Cardiac muscle cell (in vitro differentiated cells and primary cell): ENCODE data around the gene ARHGAP44. TPM values are rescaled to one million over a fixed set of nuclear protein-coding genes. Genes with fewer than 3 reads are reported as not detected.

ENCODE experiments used
- DNase-seq, 2 donors: peaks; one replicate each; pipeline versions ENCODE4 v3.0.0 to v3.0.0-alpha.2; 2010 to 2017; ENCODE audit warnings: low read depth in 1 of 2, low spot score in 1 of 2
- H3K27ac ChIP-seq: fragments of 200-600 bp; sonication (generic); 2 replicates; pipeline ENCODE4 v1.5.1; 2016
- H3K27me3 ChIP-seq: fragments of 200-600 bp; sonication (generic); 2 replicates; pipeline ENCODE4 v1.6.0; 2016; ENCODE audit warnings: control low read depth
- H3K36me3 ChIP-seq: fragments of 200-600 bp; sonication (generic); 2 replicates; pipeline ENCODE4 v1.5.1; 2016; ENCODE audit warnings: control low read depth
- H3K4me1 ChIP-seq: fragments of 200-600 bp; sonication (generic); 2 replicates; pipeline ENCODE4 v1.8.1; 2017; ENCODE audit warnings: low read depth, mild to moderate bottlenecking, mixed run types
- H3K4me3 ChIP-seq: fragments of 200-600 bp; sonication (generic); 2 replicates; pipeline ENCODE4 v1.5.1; 2016; ENCODE audit warnings: mild to moderate bottlenecking
- H3K9me3 ChIP-seq: fragments of 200-600 bp; sonication (generic); 2 replicates; pipeline ENCODE4 v1.5.1; 2017; ENCODE audit warnings: low read depth, mild to moderate bottlenecking, control low read depth
- polyA plus RNA-seq: library from polyadenylated mRNA; unstranded; fragments of >200 nt; fragmentation: Nextera tagmentation; extraction: Ambion mirVana; gene quantifications from 2 replicates; pipeline ENCODE4 v1.2.1, GENCODE V29; 2016
- total RNA-seq: library from RNA; depleted of rRNA; stranded (reverse); fragments of >200 nt; gene quantifications from 2 replicates; pipeline ENCODE4 v1.2.3, GENCODE V29; 2016
- TF ChIP-seq, protein P1 (sequence below): IDR thresholded peaks from 2 replicates; pipeline ENCODE4 v1.5.1; 2012; ENCODE audit warnings: low read depth, mild to moderate bottlenecking, low read length

ARHGAP44 gene
- total and polyA plus RNA-seq, 2 experiments from 2014 or later: 10.2 to 13.5 TPM

DNA sequence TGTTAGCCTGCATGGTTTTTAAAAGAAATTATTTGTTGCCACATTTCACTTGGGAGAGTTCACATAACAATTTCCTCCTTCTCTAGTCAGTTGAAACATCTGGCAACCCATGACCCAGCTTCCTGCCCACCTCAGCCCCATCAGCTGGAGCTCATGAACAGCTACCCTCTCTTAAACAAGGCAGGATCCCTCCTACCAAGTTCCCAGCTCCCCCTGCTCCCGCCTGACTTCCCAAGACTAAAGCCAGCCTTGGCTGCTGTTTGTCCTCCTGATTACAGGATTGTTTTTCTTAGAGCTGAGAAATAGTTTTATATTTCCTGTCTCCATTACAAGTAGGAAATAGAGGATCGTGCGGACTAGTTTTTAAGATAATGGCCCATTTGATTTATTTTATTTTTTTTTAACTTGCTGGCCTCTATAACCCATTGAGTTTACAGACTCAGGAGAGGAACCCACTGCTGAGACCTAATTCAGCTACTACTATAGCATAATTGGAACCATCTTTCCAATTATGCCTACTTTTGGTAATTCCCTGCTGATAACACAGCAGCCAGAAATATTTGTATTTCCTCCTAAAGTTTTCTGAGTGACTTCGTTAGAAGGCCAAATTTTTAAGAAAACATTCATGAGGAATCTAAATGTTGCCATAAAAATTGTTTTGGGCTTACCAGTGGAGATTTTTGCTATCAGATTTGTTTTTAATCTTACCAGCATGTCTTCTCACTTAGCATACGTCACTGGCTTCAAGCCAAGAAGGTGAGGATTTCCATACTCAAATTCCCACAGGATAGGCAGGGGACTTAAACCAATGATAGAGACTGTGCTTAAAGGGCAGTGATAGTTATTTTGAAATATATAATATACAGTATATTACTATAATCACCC, 138.5 kb downstream of the ARHGAP44 start:
- H3K4me1 ChIP-seq: no peaks in the 10 kb centered on the region
- no peak overlapping the region for H3K27ac ChIP-seq
- peak in 1 of 2 donors; percentile 61 for DNase-seq
- no peaks in the 10 kb centered on the region for H3K27me3 ChIP-seq
- TF ChIP-seq, protein P1, sequence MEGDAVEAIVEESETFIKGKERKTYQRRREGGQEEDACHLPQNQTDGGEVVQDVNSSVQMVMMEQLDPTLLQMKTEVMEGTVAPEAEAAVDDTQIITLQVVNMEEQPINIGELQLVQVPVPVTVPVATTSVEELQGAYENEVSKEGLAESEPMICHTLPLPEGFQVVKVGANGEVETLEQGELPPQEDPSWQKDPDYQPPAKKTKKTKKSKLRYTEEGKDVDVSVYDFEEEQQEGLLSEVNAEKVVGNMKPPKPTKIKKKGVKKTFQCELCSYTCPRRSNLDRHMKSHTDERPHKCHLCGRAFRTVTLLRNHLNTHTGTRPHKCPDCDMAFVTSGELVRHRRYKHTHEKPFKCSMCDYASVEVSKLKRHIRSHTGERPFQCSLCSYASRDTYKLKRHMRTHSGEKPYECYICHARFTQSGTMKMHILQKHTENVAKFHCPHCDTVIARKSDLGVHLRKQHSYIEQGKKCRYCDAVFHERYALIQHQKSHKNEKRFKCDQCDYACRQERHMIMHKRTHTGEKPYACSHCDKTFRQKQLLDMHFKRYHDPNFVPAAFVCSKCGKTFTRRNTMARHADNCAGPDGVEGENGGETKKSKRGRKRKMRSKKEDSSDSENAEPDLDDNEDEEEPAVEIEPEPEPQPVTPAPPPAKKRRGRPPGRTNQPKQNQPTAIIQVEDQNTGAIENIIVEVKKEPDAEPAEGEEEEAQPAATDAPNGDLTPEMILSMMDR: no peak
- peaks cover 3% of the 10 kb centered on the region for H3K36me3 ChIP-seq
- no peak overlapping the region for H3K4me3 ChIP-seq
- H3K9me3 ChIP-seq: no peaks in the 10 kb centered on the region

DNA sequence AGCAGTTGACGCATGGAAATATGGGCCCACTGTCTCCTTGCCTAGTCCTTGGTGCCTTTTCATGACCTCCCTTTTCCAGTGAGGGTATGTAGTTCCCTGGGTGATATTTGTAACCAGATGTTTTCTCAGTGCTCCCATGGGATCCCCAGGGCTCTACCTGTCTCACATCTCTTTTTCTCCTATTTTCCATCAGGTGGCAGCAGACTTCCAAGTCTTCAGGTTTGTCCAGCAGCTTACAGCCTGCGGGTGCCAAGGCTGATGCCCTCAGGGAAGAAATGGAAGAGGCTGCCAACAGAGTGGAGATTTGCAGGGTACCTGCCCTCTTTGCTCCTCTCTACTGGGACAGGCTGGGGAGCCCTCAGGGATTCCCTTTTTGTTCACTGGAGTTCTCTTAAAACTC, 139.4 kb downstream of the ARHGAP44 start:
- DNase-seq: no peak
- Histone ChIP-seq H3K9me3 (no peaks in the 10 kb centered on the region), H3K27ac (no peak overlapping the region), H3K27me3 (no peaks in the 10 kb centered on the region), H3K4me3 (no peak overlapping the region), H3K4me1 (no peaks in the 10 kb centered on the region), H3K36me3 (peaks cover 3% of the 10 kb centered on the region)
- TF ChIP-seq, protein P1: peak; percentile 9

DNA sequence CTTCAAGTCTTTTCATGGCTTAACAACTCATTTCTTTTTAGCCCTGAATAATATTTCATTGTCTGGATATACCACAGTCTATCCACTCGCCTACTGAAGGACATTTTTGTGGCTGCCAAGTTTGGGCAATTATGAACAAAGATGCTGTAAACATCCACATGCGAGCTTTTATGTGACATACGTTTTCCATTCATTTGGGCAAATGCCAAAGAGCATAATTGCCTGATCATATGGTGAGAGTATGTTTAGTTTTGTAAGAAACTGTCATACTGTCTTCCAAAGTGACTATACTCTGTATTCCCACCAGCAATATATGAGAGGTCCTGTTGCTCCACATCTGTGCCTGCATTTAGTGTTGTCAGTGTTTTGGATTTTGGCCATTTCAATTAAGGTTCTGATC, 147.2 kb downstream of the ARHGAP44 start:
- TF ChIP-seq, protein P1: no peak
- Histone ChIP-seq H3K4me3 (no peak overlapping the region), H3K9me3 (no peaks in the 10 kb centered on the region), H3K27me3 (no peaks in the 10 kb centered on the region), H3K36me3 (no peaks in the 10 kb centered on the region), H3K4me1 (no peaks in the 10 kb centered on the region), H3K27ac (no peak overlapping the region)
- no peak for DNase-seq

DNA sequence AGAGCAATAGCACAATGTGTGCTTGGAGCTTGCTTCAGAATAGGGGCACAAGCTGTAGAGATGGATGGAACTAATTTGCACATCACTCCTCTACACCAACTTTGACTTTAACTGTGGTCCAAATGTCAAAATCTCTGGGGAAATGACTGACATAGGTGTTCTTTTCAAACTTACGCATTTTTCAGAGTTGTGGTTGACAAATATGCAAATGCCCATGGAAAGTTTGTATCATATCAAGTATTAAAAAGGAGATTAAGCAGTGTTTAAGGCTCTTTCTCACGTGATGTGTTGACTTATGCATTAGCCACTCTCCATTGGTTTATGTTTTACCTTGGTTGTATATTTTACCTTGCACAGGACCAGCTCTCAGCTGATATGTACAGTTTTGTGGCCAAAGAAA, 151.4 kb downstream of the ARHGAP44 start:
- Histone ChIP-seq H3K4me1 (no peaks in the 10 kb centered on the region), H3K27ac (no peak overlapping the region), H3K4me3 (no peak overlapping the region), H3K27me3 (no peaks in the 10 kb centered on the region), H3K9me3 (no peaks in the 10 kb centered on the region), H3K36me3 (no peaks in the 10 kb centered on the region)
- TF ChIP-seq, protein P1: no peak
- no peak for DNase-seq

DNA sequence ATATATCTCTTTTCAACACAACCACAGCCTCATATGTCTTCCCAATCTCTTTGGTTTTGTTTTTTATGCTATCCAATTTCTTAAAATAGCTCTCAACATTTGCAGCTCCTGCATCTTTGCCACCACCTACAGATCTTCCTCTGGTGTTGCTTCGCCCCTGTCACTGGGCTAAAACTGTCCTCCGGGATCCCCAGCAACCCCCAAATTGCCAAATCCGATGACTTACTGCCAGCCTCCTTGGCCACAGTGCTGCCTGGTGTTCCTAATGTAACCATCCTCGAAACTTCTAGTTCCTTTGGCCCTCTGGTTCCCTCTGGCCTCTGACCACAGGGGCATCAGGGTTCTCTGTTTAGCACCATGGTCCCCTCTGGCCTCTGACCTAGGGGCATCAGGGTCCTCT, 157.7 kb downstream of the ARHGAP44 start:
- H3K27me3 ChIP-seq: no peaks in the 10 kb centered on the region
- DNase-seq: no peak
- no peak overlapping the region for H3K4me3 ChIP-seq
- no peaks in the 10 kb centered on the region for H3K4me1 ChIP-seq
- no peaks in the 10 kb centered on the region for H3K9me3 ChIP-seq
- no peak overlapping the region for H3K27ac ChIP-seq
- TF ChIP-seq, protein P1: no peak
- H3K36me3 ChIP-seq: peaks cover 4% of the 10 kb centered on the region
